ENCODE results near the gene ANKRD63.

DNA sequence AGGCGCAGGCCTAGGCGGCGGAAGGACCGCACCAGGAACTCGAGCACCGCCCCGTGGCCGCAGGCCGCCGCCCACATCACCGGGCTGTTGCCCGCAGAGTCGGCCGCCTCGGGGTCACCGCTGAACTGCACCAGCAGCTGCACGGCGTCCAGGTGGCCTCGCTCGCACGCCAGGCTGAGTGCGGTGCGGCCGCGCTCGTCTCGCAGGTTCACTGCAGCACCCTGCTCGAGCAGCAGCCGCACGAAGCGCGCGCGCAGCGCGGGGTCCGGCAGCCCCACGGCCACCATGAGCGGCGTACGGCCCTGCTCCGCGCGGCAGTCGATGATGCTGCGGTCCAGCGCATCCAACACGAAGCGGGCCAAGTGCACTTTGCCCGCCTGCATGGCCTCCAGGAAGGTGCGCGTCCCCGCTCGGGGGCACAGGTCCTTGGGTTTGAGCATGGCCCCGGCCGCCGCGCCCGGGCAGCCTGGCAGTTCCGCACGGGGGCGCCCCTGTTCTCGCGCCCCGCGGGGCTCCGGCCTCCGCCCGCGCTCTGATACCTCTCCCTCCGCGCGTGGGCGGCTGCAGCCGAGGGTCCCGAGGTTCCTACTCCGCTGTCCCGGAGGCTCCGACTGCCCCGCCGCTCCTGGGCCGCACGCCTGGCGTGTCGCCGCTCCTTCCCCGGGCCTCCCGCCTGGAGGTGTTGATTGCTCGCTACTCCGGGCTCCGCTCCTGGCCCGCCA, 556 bp downstream of the ANKRD63 start:
- TF ChIP-seq CTCF (IDR thresholded peaks at IDR 0.05; ENCODE audit: low read length) (peak; percentile 68), EZH2 (IDR thresholded peaks at IDR 0.05; ENCODE audit: borderline replicate concordance, low read length) (no peak)
